ENCODE results near the gene TRIO. TPM values are rescaled to one million over a fixed set of nuclear protein-coding genes. Genes with fewer than 3 reads are reported as not detected.

The TRIO gene
- total RNA-seq, 1 donor from 2014 or later: 223 TPM

DNA sequence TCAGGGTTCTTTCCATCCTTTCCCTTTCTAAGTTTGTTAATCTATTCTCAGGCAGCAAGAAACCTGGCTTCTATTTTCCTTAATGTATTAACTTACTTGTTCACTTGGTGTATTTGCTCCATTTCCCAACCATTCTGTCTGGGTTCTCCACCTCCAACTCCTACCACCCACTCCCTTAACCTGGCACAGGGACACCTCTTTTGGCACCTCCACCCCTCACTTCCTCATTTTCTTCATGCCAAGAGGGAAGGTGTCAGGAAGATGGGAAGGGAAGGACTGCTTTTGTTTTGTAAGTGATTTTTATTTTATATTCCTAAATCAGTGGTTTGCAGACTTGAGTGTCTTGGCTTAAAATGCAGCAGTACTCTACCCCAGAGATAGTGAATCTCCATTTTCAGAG lies 166.1 kb downstream of the TRIO start:
- H3K4me3 Mint-ChIP-seq: no peak overlapping the region
- intact Hi-C loops (cut with micrococcal nuclease): no loop called here
- TF ChIP-seq, protein P1, sequence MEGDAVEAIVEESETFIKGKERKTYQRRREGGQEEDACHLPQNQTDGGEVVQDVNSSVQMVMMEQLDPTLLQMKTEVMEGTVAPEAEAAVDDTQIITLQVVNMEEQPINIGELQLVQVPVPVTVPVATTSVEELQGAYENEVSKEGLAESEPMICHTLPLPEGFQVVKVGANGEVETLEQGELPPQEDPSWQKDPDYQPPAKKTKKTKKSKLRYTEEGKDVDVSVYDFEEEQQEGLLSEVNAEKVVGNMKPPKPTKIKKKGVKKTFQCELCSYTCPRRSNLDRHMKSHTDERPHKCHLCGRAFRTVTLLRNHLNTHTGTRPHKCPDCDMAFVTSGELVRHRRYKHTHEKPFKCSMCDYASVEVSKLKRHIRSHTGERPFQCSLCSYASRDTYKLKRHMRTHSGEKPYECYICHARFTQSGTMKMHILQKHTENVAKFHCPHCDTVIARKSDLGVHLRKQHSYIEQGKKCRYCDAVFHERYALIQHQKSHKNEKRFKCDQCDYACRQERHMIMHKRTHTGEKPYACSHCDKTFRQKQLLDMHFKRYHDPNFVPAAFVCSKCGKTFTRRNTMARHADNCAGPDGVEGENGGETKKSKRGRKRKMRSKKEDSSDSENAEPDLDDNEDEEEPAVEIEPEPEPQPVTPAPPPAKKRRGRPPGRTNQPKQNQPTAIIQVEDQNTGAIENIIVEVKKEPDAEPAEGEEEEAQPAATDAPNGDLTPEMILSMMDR (IDR thresholded peaks at IDR 0.05): no peak
- POLR2A ChIA-PET: no interaction called here
- no peaks in the 10 kb centered on the region for H3K4me1 Mint-ChIP-seq
- peaks cover 90% of the 10 kb centered on the region for H3K36me3 Mint-ChIP-seq (ENCODE audit: low read depth)
- DNase-seq: no peak
- no peak overlapping the region for H3K27ac Mint-ChIP-seq
- ATAC-seq (ENCODE audit: low read depth): no peak
- no peaks in the 10 kb centered on the region for H3K9me3 Mint-ChIP-seq
- CTCF ChIA-PET: no interaction called here
- H3K27me3 Mint-ChIP-seq: no peaks in the 10 kb centered on the region

DNA sequence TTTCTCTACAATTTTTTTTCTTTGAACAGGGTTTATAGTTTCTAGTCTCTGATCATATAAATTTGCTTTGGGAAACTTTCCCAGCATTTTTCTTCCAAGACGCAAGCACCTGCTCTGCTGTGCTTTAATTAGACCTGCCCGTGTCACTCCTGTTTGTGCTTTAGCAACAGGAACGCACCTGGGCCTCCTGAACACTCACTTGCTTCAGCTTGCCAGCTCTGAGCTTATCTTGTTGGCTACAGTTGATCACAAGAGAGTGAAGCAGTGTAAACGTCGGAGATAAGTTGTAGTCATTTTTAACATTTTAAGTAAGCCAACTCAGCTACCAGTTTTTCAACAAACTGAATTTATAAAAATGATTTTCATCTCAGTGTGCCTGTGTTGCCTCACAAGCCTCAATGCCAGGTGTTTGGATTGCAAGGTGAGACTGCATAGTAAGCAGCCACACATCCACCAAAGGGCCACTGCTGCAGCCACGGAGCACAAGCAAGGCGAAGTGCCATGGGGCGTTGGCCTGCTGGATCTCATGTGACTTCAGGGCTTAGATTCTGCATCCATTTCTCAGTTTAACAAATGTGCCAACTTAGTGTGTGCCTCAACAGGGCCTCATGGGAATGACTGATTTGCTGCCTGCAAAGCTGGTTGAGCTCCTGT lies 166.9 kb downstream of the TRIO start:
- TF ChIP-seq, protein P1 (IDR thresholded peaks at IDR 0.05): no peak
- Mint-ChIP-seq H3K4me1 (no peaks in the 10 kb centered on the region), H3K4me3 (no peak overlapping the region), H3K36me3 (ENCODE audit: low read depth) (peaks cover 90% of the 10 kb centered on the region), H3K9me3 (no peaks in the 10 kb centered on the region), H3K27me3 (no peaks in the 10 kb centered on the region), H3K27ac (no peak overlapping the region)
- intact Hi-C loops (cut with micrococcal nuclease): no loop called here
- no peak for ATAC-seq (ENCODE audit: low read depth)
- ChIA-PET POLR2A (no interaction called here), CTCF (no interaction called here)
- DNase-seq: no peak

DNA sequence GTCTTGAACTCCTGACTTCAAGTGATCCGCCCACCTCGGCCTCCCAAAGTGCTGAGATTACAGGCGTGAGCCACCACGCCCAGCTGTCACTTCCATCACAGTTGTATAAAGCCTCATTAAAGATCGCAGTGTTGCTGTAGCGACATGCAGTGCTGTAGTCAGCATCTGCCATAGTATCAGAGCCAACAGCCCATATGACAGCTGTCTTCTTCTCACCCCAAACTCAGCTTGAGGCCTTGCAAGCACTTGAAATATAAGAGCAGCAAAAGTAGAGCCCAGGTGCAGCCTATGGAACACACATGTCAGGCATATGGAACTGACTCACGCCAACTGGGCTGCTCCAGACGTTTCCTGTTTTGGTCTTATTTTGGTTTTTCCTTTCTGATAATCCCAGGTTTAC lies 167.8 kb downstream of the TRIO start:
- no peak for DNase-seq
- H3K36me3 Mint-ChIP-seq (ENCODE audit: low read depth): peaks cover 89% of the 10 kb centered on the region
- no peaks in the 10 kb centered on the region for H3K9me3 Mint-ChIP-seq
- no peaks in the 10 kb centered on the region for H3K27me3 Mint-ChIP-seq
- ChIA-PET CTCF (no interaction called here), POLR2A (no interaction called here)
- H3K4me3 Mint-ChIP-seq: no peak overlapping the region
- no peaks in the 10 kb centered on the region for H3K4me1 Mint-ChIP-seq
- TF ChIP-seq, protein P1 (IDR thresholded peaks at IDR 0.05): no peak
- no peak overlapping the region for H3K27ac Mint-ChIP-seq
- intact Hi-C loops (cut with micrococcal nuclease): no loop called here
- no peak for ATAC-seq (ENCODE audit: low read depth)

DNA sequence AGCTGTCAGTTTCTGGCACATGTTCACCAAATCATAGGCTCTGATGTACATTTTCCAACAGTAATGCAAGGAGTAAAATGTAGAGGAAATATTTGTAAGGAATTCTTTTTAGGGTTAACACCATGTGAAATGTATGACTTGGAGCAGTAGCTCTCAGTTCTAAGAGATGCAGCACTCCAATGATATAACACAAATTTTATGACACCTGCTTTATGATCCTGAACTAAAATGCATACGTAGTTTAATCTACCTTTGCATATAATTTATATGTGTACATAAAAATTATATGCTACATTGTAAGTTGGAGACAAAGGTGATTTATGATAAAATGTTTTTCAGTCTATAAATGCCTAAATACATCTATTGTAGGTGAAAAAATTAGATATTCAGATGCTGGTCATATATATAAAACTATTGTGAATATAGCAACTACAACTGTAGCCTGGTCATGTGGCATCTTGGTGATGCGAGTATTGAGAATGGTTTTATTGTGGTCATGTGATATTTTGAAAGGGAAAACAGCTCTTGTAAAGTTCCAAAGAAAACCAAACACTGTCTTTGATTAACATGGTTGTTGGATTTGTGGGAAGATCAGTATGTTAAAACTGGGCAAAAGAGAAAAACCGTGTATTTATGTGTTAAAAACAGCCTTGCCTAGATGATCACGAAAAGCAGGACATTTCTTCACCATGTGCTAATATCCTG lies 171.0 kb downstream of the TRIO start:
- no peaks in the 10 kb centered on the region for H3K27me3 Mint-ChIP-seq
- H3K27ac Mint-ChIP-seq: no peak overlapping the region
- intact Hi-C loops (cut with micrococcal nuclease): no loop called here
- POLR2A ChIA-PET: no interaction called here
- ATAC-seq (ENCODE audit: low read depth) (no peak), DNase-seq (no peak)
- peaks cover 85% of the 10 kb centered on the region for H3K36me3 Mint-ChIP-seq (ENCODE audit: low read depth)
- TF ChIP-seq, protein P1 (IDR thresholded peaks at IDR 0.05): no peak
- H3K4me1 Mint-ChIP-seq: no peaks in the 10 kb centered on the region
- no peaks in the 10 kb centered on the region for H3K9me3 Mint-ChIP-seq
- no peak overlapping the region for H3K4me3 Mint-ChIP-seq
- CTCF ChIA-PET: interaction anchor here (1.2 to 1.6 kb wide), 3 partner anchors 12 to 334 kb away, joined by 4 to 6 read pairs (median 5); no protein-coding TSS in a partner anchor

DNA sequence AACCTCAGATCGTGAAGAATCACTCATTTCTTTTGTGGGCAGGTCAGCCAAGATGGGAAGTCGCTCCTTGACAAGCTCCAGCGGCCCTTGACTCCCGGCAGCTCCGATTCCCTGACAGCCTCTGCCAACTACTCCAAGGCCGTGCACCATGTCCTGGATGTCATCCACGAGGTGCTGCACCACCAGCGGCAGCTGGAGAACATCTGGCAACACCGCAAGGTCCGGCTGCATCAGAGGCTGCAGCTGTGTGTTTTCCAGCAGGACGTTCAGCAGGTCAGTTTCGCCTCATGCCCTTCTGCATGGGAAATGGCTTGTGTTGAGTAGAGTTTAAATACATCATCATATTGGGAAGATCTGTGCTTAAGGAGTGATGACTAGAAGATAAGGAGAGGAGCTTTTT lies 173.3 kb downstream of the TRIO start:
- TF ChIP-seq, protein P1 (IDR thresholded peaks at IDR 0.05): no peak
- ATAC-seq (ENCODE audit: low read depth) (no peak), DNase-seq (no peak)
- H3K4me3 Mint-ChIP-seq: no peak overlapping the region
- H3K27me3 Mint-ChIP-seq: no peaks in the 10 kb centered on the region
- POLR2A ChIA-PET: no interaction called here
- peaks cover 3% of the 10 kb centered on the region for H3K9me3 Mint-ChIP-seq
- H3K4me1 Mint-ChIP-seq: no peaks in the 10 kb centered on the region
- intact Hi-C loops (cut with micrococcal nuclease): no loop called here
- CTCF ChIA-PET: interaction anchor here (0.6 to 1.3 kb wide), 2 partner anchors 35 to 208 kb away, joined by 3 read pairs; no protein-coding TSS in a partner anchor
- peaks cover 86% of the 10 kb centered on the region for H3K36me3 Mint-ChIP-seq (ENCODE audit: low read depth)
- H3K27ac Mint-ChIP-seq: no peak overlapping the region
